ENCODE data around the gene GLB1L3.
A peak's percentile ranks its signal among the peaks of the same experiment; 100 is the strongest.
"Not testable (repeated sequence)": the region's sequence is repeated elsewhere in the genome, so short reads cannot be mapped to it uniquely, and the experiment has no call there.

The GLB1L3 gene

GRCh38 chr11:134250675-134251074, 25.5 kb upstream of the GLB1L3 start:
- no peak overlapping the region for H3K4me3 ChIP-seq (ENCODE audit: low read length)
- TF ChIP-seq CTCF (conservative IDR thresholded peaks at IDR 0.05; ENCODE audit: low read depth, low read length) = no peak
- no peak for DNase-seq (ENCODE audit: low read depth)

GRCh38 chr11:134252346-134253187, 23.6 kb upstream of the GLB1L3 start:
- DNase-seq (ENCODE audit: low read depth) = no peak
- H3K4me3 ChIP-seq (ENCODE audit: low read length) = peak overlapping the region; percentile 99
- no peak for TF ChIP-seq CTCF (conservative IDR thresholded peaks at IDR 0.05; ENCODE audit: low read depth, low read length)

- DNase-seq (ENCODE audit: low read depth) = peak; percentile 89
- TF ChIP-seq CTCF (conservative IDR thresholded peaks at IDR 0.05; ENCODE audit: low read depth, low read length) = peak; percentile 7
- peak within 1 kb of the TSS; percentile 99 for H3K4me3 ChIP-seq (ENCODE audit: low read length)
Observed at GRCh38 chr11:134253188-134253993, 22.8 kb upstream of the GLB1L3 start, which contains the start of the genes ACAD8 and THYN1. TSS of gene ACAD8 (plus strand) at chr11:134253568. CDS start at chr11:134253601, 33 bp downstream. TSS of gene THYN1 (minus strand) at chr11:134253352. CDS start at chr11:134252882, 470 bp downstream.

- no peak for TF ChIP-seq CTCF (conservative IDR thresholded peaks at IDR 0.05; ENCODE audit: low read depth, low read length)
- DNase-seq (ENCODE audit: low read depth) = no peak
- peak overlapping the region; percentile 99 for H3K4me3 ChIP-seq (ENCODE audit: low read length)
Observed at GRCh38 chr11:134254433-134255183, 21.6 kb upstream of the GLB1L3 start.

GRCh38 chr11:134255184-134255561, 21.0 kb upstream of the GLB1L3 start:
- not testable (repeated sequence) for H3K4me3 ChIP-seq (ENCODE audit: low read length); DNase-seq (ENCODE audit: low read depth)

GRCh38 chr11:134257101-134257500, 19.1 kb upstream of the GLB1L3 start:
- TF ChIP-seq CTCF (conservative IDR thresholded peaks at IDR 0.05; ENCODE audit: low read depth, low read length) = no peak
- H3K4me3 ChIP-seq (ENCODE audit: low read length) = no peak overlapping the region
- DNase-seq (ENCODE audit: low read depth) = no peak

GRCh38 chr11:134258577-134258976, 17.6 kb upstream of the GLB1L3 start:
- DNase-seq (ENCODE audit: low read depth) = no peak
- no peak for TF ChIP-seq CTCF (conservative IDR thresholded peaks at IDR 0.05; ENCODE audit: low read depth, low read length)
- H3K4me3 ChIP-seq (ENCODE audit: low read length) = no peak overlapping the region
